Measurements from ENCODE around the gene SFMBT2.
"Not testable (repeated sequence)": the region's sequence is repeated elsewhere in the genome, so short reads cannot be mapped to it uniquely, and the experiment has no call there.

Gene SFMBT2

GRCh38 chr10:7182327-7182726, 228.5 kb downstream of the SFMBT2 start:
- not testable (repeated sequence) for DNase-seq (ENCODE audit: low spot score)

DNA sequence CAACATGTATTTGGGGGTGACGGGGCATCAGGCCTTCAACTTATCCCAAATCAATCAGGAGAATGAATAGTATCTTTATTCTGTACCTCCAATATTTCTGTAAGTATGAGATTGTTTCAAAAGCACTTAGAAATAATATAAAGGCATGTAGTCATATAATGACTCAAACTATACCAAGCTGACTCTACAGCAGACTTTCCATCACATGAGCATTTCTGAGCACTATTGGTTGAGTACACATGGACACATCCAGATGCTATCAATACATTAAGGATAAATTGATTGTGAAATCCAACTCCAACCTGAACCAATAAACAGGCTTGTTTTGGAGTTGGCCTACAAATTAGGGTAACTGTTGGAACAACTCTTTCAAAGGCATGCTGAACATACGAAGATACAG, 229.4 kb downstream of the SFMBT2 start:
- no peak for DNase-seq (ENCODE audit: low spot score)

GRCh38 chr10:7179536-7179935, 231.3 kb downstream of the SFMBT2 start:
- no peak for DNase-seq (ENCODE audit: low spot score)

DNA sequence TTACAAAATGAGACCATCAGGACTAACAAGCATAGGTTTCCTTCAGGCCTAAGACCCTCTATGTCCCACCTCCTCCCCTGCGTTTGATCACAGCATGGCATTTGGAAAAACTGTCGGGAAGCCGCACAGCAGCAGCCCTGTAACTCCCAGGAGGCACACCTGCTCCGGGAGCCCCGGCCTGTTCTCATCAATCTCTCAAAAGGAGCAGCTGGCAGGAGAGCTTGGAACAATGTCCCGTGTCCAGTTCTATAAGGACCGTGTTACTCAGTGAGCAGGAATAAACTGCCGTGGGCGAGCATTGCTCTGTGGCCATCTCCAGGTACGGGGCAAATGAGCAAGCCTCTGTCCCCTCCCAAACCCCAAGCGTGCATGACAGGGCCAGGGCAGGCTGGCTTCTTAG, 236.9 kb downstream of the SFMBT2 start:
- no peak for DNase-seq (ENCODE audit: low spot score)

DNA sequence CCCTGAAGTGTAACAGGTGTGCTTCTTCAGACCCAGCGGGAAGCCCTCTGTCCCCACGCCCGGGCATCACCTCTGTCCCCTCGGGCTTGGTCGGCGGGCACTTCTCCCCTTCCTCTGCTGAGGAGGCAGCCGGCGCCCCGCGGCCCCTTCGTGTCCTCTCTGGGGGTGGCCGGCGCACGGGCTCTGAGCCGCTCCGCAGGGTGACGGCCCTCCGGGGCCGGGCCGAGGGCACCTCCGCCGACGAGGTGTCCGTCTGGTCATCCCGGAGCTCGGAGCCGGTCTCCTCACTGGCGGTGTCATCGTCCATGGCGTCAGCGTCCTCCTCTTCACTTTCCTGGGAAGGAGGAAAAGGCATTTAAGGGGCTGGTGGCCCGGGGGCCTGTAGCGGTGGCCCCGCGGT, 239.0 kb downstream of the SFMBT2 start:
- DNase-seq (ENCODE audit: low spot score): no peak

DNA sequence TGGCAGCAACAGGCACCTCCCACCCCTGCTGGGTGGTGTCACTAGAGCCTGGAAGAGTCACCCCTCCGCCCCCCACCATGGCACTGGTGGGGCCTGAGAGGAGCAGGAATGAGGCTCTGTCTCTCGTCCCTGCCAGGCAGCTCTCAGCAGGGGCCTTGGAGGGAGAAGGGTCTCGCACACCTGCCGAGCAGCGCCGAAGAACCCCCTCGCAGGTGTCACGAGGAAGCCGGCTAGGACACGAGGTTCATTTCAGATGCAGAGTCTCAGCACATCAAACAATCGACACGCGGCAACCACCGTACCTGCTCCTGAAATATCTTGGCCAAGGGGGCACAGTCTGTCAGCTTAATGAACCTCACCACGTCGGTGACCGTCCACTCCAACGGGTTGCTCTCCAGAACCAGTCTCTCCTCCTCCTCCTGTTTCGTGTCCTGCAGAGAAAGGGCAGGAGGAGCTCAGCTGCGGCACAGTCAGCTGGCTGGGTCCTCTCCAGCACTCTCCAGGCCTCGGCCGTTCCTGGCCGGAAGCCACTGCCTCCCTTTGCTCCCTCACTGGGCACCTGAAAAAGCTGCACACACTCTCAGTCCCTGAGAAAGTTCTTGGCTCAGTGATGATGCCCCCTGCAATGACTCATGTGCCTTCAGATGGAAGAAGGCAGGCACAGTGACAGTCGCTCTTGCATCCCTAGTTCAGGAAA, 240.1 kb downstream of the SFMBT2 start:
- DNase-seq (ENCODE audit: low spot score): peak; percentile 67

GRCh38 chr10:7168414-7168813, 242.4 kb downstream of the SFMBT2 start:
- no peak for DNase-seq (ENCODE audit: low spot score)

DNA sequence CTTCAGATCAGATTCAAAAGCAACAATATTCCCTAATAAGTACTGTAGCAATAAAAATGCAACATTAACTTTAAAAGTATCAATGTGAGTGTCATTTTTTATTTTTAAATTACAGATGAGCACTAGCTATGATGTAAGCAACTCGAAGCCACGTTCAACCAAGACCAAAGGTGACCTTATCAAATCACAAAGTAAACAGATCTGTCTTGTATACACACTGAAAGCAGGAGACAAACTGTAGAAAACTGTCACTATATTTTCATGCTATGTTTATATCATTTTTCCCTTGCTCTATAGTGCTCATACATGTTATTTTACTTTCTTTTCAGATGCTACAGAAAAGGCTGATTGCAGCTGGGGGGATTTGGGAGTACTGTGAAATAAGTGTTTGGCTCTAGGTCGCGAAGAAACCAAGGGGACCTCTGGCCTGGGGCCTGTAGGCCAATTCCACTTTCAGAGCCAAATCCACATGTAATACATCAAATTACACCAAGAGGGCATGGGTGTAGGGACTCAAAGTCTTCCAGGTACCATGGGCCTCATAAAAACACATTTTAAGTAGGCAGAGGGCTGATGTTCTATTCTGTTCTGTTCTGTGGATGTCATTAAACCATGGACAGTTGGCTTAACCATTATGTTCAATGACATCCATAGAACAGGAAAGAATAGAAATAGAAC, 245.2 kb downstream of the SFMBT2 start:
- no peak for DNase-seq (ENCODE audit: low spot score)

- no peak for DNase-seq (ENCODE audit: low spot score)
These were observed 245.9 kb downstream of the SFMBT2 start for GRCh38 chr10:7164955-7165354.

- DNase-seq (ENCODE audit: low spot score): peak; percentile 58
These were observed 248.5 kb downstream of the SFMBT2 start for GRCh38 chr10:7162331-7162730.

GRCh38 chr10:7161484-7162250, 249.2 kb downstream of the SFMBT2 start:
- DNase-seq (ENCODE audit: low spot score): peak; percentile 8

- no peak for DNase-seq (ENCODE audit: low spot score)
These were observed 250.9 kb downstream of the SFMBT2 start for GRCh38 chr10:7159928-7160327.

- no peak for DNase-seq (ENCODE audit: low spot score)
These were observed 251.3 kb downstream of the SFMBT2 start for GRCh38 chr10:7159517-7159916.

DNA sequence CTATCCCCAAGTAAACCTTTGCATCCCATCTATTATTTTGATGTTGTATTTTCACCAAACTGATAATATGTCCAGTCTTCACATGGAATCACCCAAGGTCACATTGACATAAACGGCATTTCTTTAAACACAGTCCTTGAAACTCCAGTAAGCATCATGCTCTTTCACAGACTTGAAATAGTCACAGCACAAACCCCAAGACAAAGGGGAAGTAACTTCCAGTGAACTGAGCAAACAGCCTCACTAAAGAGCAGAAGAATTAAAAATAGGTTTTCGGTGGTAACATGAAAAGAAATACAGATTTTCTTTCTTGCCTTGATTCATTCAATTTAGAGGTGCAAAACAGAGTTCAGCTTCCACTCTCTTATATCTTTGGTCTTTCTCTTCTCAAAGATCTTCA, 253.7 kb downstream of the SFMBT2 start:
- no peak for DNase-seq (ENCODE audit: low spot score)

DNA sequence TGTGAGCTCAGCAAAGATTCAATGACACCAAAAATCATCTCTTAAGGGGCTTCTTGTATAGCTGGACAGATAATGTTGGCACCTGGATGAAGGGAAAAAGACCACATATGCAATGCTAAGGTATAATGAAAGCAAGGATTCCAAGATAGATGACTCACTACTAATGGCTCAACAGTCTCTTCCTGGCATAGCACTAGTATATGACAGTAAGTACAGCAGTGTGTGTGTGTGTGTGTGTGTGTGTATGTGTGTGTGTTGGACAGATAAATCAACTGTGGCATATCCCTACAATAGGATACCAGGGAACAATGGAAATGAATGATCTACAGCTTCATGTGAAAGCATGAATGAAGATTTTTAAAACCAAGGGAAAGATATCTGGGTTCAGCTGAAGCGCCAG, 257.1 kb downstream of the SFMBT2 start:
- no peak for DNase-seq (ENCODE audit: low spot score)

DNA sequence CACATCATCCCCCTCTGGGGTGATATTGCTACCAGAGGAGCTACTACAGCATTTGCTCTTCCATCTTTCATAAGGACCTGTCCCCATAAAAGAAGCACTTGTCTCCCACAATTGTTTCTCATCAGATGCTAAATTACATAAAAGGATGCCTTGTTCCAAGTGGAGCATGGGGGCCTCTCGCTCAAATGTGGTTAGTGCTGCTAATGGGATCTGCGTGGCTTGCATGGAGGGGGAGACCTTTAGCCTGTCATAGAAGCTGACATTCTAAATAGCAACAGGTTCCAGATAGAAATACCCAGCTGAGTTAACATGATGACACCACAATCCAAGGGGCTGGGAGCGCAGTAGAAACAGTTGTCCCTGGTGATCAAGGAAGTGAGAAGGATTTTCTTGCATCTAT, 257.9 kb downstream of the SFMBT2 start:
- no peak for DNase-seq (ENCODE audit: low spot score)

- no peak for DNase-seq (ENCODE audit: low spot score)
These were observed 258.5 kb downstream of the SFMBT2 start for GRCh38 chr10:7152341-7152740.

- no peak for DNase-seq (ENCODE audit: low spot score)
These were observed 259.3 kb downstream of the SFMBT2 start for GRCh38 chr10:7151538-7151937.

DNA sequence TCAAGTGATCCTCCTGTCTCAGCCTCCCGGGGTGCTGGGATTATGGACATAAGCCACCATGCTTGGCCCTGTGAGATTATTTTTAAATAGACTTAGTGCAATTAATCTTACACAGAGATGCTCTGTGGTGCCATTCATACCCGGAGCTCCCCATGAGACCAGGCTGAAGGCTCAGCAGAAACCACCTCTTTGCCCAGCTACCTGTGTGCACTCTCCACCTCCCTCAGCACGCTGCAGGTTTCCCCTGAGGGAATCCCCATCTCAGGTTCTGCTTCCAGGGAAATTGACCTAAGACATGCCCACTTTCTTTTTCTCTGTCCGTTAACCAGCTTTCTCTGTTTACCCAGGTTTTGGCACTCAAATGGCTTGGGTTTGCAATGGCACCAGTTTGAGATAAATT, 260.5 kb downstream of the SFMBT2 start:
- DNase-seq (ENCODE audit: low spot score): no peak

- DNase-seq (ENCODE audit: low spot score): no peak
These were observed 264.6 kb downstream of the SFMBT2 start for GRCh38 chr10:7146189-7146588.

DNA sequence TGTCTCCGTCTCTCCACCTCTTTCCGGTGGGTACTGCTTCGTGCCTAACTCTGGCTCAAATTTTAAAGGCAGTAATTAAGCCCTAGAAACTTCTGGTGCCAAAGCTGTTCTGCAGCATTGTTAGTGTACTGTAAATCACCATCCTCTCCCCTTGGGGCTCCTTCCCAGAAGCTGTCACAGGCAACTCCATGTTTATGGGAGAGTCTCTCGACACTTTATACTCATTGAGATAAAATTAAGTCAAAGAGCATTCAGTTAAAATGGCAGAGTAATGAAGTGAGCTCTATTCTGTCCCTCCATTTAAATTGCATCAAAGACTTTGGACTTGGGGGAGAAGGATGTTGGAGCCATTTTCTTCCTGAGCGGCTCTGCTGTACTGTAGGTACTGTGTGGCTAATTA, 274.8 kb downstream of the SFMBT2 start:
- no peak for DNase-seq (ENCODE audit: low spot score)

DNA sequence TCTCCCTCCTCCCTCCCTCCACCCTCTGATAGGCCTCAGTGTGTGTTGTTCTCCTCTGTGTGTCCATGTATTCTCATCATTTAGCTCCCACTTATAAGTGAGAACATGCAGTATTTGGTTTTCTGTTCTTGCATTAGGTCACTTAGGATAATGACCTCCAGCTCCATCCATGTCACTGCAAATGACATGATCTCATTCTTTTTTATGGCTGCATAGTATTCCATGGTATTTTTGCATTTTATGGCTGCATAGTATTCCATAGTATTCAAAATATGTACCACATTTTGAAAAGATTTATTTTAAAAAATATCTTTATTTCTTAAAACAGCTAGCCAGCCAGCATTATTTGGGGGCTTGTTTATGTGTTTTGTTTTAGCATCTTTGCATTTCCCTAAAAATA, 275.6 kb downstream of the SFMBT2 start:
- no peak for DNase-seq (ENCODE audit: low spot score)

- no peak for DNase-seq (ENCODE audit: low spot score)
These were observed 276.4 kb downstream of the SFMBT2 start for GRCh38 chr10:7134448-7134847.

Data from cerebellar cortex (tissue), 1 donor.